Neuronal stem cell (in vitro differentiated cells): ENCODE data around the gene AGAP1.

Experiments
- DNase-seq: peaks from one replicate; pipeline ENCODE4 v3.0.0-alpha.2; 2013; ENCODE audit warnings: low spot score
- H2AFZ ChIP-seq: one replicate; pipeline ENCODE4 v1.6.1; 2013; ENCODE audit warnings: mild to moderate bottlenecking, low read length, inconsistent platforms
- H2AK5ac ChIP-seq: 2 replicates; pipeline ENCODE4 v1.6.1; 2013; ENCODE audit warnings: low read depth, mild to moderate bottlenecking, inconsistent platforms, low read length, moderate library complexity, mixed read lengths
- H2BK120ac ChIP-seq: 2 replicates; pipeline ENCODE4 v1.6.1; 2013; ENCODE audit warnings: low read depth, mild to moderate bottlenecking, inconsistent platforms, low read length, moderate library complexity, mixed read lengths
- H2BK12ac ChIP-seq: one replicate; pipeline ENCODE4 v1.6.1; 2013; ENCODE audit warnings: low read length, inconsistent platforms
- H2BK15ac ChIP-seq: 2 replicates; pipeline ENCODE4 v1.6.1; 2013; ENCODE audit warnings: mild to moderate bottlenecking, low read length, inconsistent platforms, mixed read lengths
- H2BK5ac ChIP-seq: one replicate; pipeline ENCODE4 v1.6.1; 2013; ENCODE audit warnings: inconsistent platforms, mild to moderate bottlenecking, low read length, moderate library complexity
- H3K14ac ChIP-seq: one replicate; pipeline ENCODE4 v1.6.1; 2013; ENCODE audit warnings: low read length, inconsistent platforms
- H3K18ac ChIP-seq: 2 replicates; pipeline ENCODE4 v1.6.1; 2013; ENCODE audit warnings: low read length, inconsistent platforms
- H3K23ac ChIP-seq: 2 replicates; pipeline ENCODE4 v1.6.1; 2013; ENCODE audit warnings: low read depth, mild to moderate bottlenecking, mixed read lengths, low read length, inconsistent platforms; ENCODE audit not compliant: poor library complexity
- H3K27ac ChIP-seq: replicated peaks from 3 replicates; pipeline ENCODE4 v1.5.1; 2013; ENCODE audit warnings: low read length, inconsistent platforms
- H3K27me3 ChIP-seq, 3 experiments: 2 replicates each; pipeline ENCODE4 v1.6.1; 2013; ENCODE audit warnings: low read length in 3 of 3, mild to moderate bottlenecking in 2 of 3, inconsistent platforms in 1 of 3, low read depth in 1 of 3, mixed read lengths in 1 of 3, moderate library complexity in 1 of 3; ENCODE audit not compliant: control insufficient read depth in 3 of 3, insufficient read depth in 3 of 3
- H3K36me3 ChIP-seq, 2 donors: replicated peaks in 1 of 2; 2 replicates each; pipeline ENCODE4 v1.6.1; 2013; ENCODE audit warnings: low read length in 2 of 2; ENCODE audit not compliant: control insufficient read depth in 2 of 2, insufficient read depth in 2 of 2
- H3K4ac ChIP-seq: 2 replicates; pipeline ENCODE4 v1.6.1; 2013; ENCODE audit warnings: inconsistent platforms, mild to moderate bottlenecking, low read length, moderate library complexity
- H3K4me1 ChIP-seq, 2 donors: 1 replicate in 1 of 2; 2 replicates in 1 of 2; pipeline ENCODE4 v1.6.1; 2013; ENCODE audit warnings: low read length in 2 of 2, low read depth in 1 of 2; ENCODE audit not compliant: control insufficient read depth in 2 of 2, insufficient read depth in 1 of 2
- H3K4me2 ChIP-seq: one replicate; pipeline ENCODE4 v1.6.1; 2013; ENCODE audit warnings: mild to moderate bottlenecking, low read length, inconsistent platforms; ENCODE audit not compliant: insufficient read depth, poor library complexity, severe bottlenecking
- H3K4me3 ChIP-seq, 2 donors: 2 replicates each; pipeline ENCODE4 v1.5.1; 2013; ENCODE audit warnings: low read length in 2 of 2, mild to moderate bottlenecking in 2 of 2, inconsistent platforms in 1 of 2, moderate library complexity in 1 of 2
- H3K79me1 ChIP-seq: one replicate; pipeline ENCODE4 v1.6.1; 2013; ENCODE audit warnings: low read depth, mild to moderate bottlenecking, inconsistent platforms, low read length, moderate library complexity
- H3K9ac ChIP-seq: one replicate; pipeline ENCODE4 v1.6.1; 2013; ENCODE audit warnings: mild to moderate bottlenecking, low read depth, low read length, inconsistent platforms; ENCODE audit not compliant: poor library complexity
- H3K9me3 ChIP-seq, 2 donors: replicated peaks in 1 of 2; 2 replicates each; pipeline versions ENCODE3 to v1.6.1; 2013; ENCODE audit warnings: low read length in 2 of 2, mild to moderate bottlenecking in 2 of 2, inconsistent platforms in 1 of 2, low read depth in 1 of 2, mixed read lengths in 1 of 2, moderate library complexity in 1 of 2; ENCODE audit not compliant: control insufficient read depth in 2 of 2, insufficient read depth in 1 of 2
- H4K8ac ChIP-seq: one replicate; pipeline ENCODE4 v1.6.1; 2013; ENCODE audit warnings: low read depth, mild to moderate bottlenecking, inconsistent platforms, low read length, moderate library complexity
- H4K91ac ChIP-seq: one replicate; pipeline ENCODE4 v1.6.1; 2013; ENCODE audit warnings: low read length, low read depth, mild to moderate bottlenecking, inconsistent platforms; ENCODE audit not compliant: poor library complexity
- WGBS, 2 donors: extraction: QIAGEN DNeasy Blood & Tissue Kit; methylation state at CpG; one replicate each; pipeline ENCODE4 v1.1.7; 2013; ENCODE audit warnings: missing lambda C conversion rate in 2 of 2, mixed read lengths in 1 of 2; ENCODE audit not compliant: insufficient read length in 2 of 2, insufficient replicate concordance in 1 of 2; ENCODE audit errors: extremely low coverage in 2 of 2; 5-methylcytosine and 5-hydroxymethylcytosine counted together

Gene AGAP1

DNA sequence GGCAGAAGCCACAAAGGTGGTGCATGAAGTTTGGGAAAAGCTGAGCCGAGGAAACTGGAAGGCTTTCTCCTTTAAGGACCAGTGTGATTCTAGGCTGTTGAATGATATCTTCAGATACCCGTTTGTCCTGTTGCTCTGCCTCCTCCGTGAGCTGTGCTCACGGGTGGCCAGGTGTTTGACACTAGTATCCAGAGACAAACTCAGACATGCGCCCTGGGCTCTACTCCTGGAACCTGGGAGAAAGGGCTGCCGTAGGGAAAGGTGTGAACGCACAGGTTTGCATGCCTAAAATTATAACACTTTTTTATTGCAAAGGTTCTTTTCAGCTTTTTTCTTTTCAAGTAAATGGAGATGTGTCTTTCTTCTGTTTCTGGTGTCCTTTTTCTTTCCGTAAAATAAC, 81.6 kb downstream of the AGAP1 start:
- no peak overlapping the region for H4K91ac ChIP-seq
- peaks cover 26 to 28% of the 10 kb centered on the region in 2 donors for H3K4me1 ChIP-seq
- no CpG with 5 or more reads among the region's 8 CpGs for WGBS, 2 donors
- H2BK5ac ChIP-seq: no peak overlapping the region
- H4K8ac ChIP-seq: no peak overlapping the region
- no peak overlapping the region for H2BK15ac ChIP-seq
- no peak overlapping the region for H2BK120ac ChIP-seq
- no peak overlapping the region for H3K4ac ChIP-seq
- no peak overlapping the region for H3K4me2 ChIP-seq
- no peaks in the 10 kb centered on the region for H3K9me3 ChIP-seq
- no peak overlapping the region for H3K27ac ChIP-seq
- no peak overlapping the region for H3K23ac ChIP-seq
- H3K14ac ChIP-seq: no peak overlapping the region
- no peak overlapping the region for H3K18ac ChIP-seq
- no peak for DNase-seq
- no peak overlapping the region for H3K4me3 ChIP-seq
- H2AFZ ChIP-seq: no peak overlapping the region
- H3K9ac ChIP-seq: no peak overlapping the region
- peaks cover 0 to 2% (median 0%) of the 10 kb centered on the region in 3 experiments for H3K27me3 ChIP-seq
- H2AK5ac ChIP-seq: no peak overlapping the region
- peaks cover 8% of the 10 kb centered on the region for H3K79me1 ChIP-seq
- no peak overlapping the region for H2BK12ac ChIP-seq
- H3K36me3 ChIP-seq: no peaks in the 10 kb centered on the region

DNA sequence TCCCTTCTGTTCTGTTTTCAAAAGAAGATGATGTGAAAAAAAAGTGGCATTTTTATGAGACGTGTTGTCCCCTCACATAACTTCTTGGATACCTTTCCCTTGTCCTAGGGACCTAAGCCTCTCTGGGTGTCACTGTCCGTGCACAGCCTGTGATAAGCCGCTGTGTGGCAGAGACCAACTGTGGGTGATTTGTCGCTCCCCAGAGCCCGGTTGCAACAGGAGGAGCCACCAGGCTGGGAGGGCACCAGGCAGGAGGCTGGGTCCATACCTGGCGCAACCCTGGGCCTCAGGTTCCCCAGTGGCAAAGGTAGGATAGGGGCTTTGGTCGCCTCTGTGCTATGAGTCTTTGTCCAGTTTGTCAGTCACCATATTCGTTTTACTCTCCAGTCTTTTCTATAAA, 82.1 kb downstream of the AGAP1 start:
- WGBS, 2 donors: no CpG with 5 or more reads among the region's 8 CpGs
- peaks cover 8% of the 10 kb centered on the region for H3K79me1 ChIP-seq
- no peak for DNase-seq

DNA sequence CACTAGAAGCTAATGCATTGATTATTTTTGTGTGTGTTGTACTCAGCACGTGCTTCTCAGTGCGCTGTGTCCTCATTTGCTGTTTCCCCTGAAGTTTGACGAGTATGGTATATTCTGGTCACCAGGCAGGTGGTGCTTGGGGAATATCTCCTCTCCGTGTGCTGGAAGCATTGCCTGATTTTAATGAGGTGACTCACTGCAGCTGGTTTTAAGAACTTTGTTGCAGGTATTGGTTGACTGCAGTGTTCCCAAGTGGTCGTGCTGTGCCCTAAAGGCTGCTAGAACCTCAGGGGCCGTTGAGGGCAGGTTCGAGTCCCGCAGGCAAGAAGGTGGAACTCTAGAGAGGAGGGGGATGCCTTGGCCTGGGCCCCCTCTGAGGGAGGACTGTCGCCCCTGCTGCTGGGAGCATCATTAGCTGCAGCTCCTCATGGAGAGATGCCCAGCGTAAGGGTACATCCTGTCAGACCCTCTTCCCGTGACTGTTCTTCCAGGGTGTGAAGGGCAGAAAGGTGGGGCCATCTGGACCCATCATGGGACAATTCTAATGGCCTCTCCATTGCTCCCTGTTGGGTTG, 82.6 kb downstream of the AGAP1 start:
- H2BK12ac ChIP-seq: peak overlapping the region; percentile 59
- no peak overlapping the region for H2BK120ac ChIP-seq
- H4K91ac ChIP-seq: no peak overlapping the region
- H2BK15ac ChIP-seq: no peak overlapping the region
- no peak overlapping the region for H2BK5ac ChIP-seq
- no peaks in the 10 kb centered on the region for H3K36me3 ChIP-seq
- H3K27ac ChIP-seq: no peak overlapping the region
- peak overlapping the region; percentile 10 for H2AK5ac ChIP-seq
- H3K9me3 ChIP-seq: no peaks in the 10 kb centered on the region
- no peak overlapping the region for H3K4me3 ChIP-seq
- peaks cover 8% of the 10 kb centered on the region for H3K79me1 ChIP-seq
- no peak overlapping the region for H2AFZ ChIP-seq
- H3K4me2 ChIP-seq: no peak overlapping the region
- peaks cover 0 to 2% (median 0%) of the 10 kb centered on the region in 3 experiments for H3K27me3 ChIP-seq
- H3K4ac ChIP-seq: no peak overlapping the region
- no peak overlapping the region for H3K23ac ChIP-seq
- no peak for DNase-seq
- H3K4me1 ChIP-seq: peaks cover 26 to 28% of the 10 kb centered on the region in 2 donors
- H3K18ac ChIP-seq: peak overlapping the region; percentile 24
- H4K8ac ChIP-seq: no peak overlapping the region
- no peak overlapping the region for H3K9ac ChIP-seq
- WGBS, 2 donors: no CpG with 5 or more reads among the region's 11 CpGs
- no peak overlapping the region for H3K14ac ChIP-seq

More for the DNA sequence above, 82.1 kb downstream of the AGAP1 start:
- Histone ChIP-seq H2BK15ac (no peak overlapping the region), H3K4me1 (peaks cover 26 to 28% of the 10 kb centered on the region in 2 donors), H2BK12ac (no peak overlapping the region), H3K9me3 (no peaks in the 10 kb centered on the region), H3K27me3 (peaks cover 0 to 2% (median 0%) of the 10 kb centered on the region in 3 experiments), H2AK5ac (no peak overlapping the region), H3K36me3 (no peaks in the 10 kb centered on the region), H3K4ac (no peak overlapping the region), H4K91ac (no peak overlapping the region), H3K18ac (peak overlapping the region; percentile 57), H3K27ac (no peak overlapping the region), H3K4me3 (no peak overlapping the region), H4K8ac (no peak overlapping the region), H3K9ac (no peak overlapping the region), H3K23ac (no peak overlapping the region), H2BK120ac (no peak overlapping the region), H2BK5ac (no peak overlapping the region), H3K14ac (no peak overlapping the region), H2AFZ (no peak overlapping the region), H3K4me2 (no peak overlapping the region)

DNA sequence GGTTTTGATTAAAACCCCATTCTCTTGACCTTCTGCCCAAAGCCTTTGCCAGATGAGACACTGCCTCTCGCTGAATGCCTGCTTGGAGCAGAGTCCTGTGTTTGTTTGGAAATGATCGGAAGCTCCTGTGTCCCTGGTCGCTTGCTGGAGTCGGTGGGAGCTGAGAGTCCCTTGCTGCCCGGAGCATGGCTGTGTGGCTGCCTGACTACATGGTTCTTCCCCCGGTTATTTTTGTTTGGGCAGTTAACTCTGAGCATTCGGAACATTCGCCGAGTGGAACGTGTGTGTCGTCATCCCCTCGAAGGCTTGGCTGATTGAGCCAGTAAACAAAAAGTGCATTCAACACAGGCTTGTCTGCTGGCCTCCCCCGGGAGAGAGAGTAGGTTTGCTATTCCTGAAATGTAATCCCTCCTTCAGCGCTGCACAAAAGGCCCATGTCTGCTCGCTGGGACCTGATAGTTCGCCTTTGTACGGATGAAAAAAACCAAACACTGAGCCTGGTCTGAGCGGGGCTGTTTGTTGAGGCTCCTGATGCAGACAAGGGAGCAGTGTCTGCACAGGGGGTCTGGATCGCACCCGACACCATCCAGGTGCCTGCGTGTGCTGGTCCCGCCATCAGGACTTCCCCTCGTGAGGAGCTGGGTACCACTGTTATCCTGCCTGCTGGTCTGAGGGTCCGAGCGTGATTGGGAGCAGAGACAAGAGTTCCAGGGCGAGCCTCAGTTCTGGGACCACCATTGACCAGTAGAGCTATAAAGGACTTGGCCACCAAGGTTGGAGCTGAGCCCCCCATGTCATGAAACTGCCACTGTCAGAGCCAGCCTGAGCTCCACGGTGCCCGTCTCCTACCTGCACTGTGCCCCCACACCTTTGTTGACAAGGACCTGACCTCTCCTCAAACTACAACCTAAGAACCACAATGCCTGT, 83.8 kb downstream of the AGAP1 start:
- Histone ChIP-seq H3K27ac (peak overlapping the region; percentile 70), H2AK5ac (peak overlapping the region; percentile 85), H4K8ac (no peak overlapping the region), H2BK120ac (peak overlapping the region; percentile 4), H3K23ac (no peak overlapping the region), H3K9me3 (peaks cover 0 to 2% of the 10 kb centered on the region in 2 donors), H2AFZ (peak overlapping the region; percentile 61), H3K4ac (no peak overlapping the region), H2BK5ac (no peak overlapping the region), H3K18ac (peak overlapping the region; percentile 89), H3K36me3 (no peaks in the 10 kb centered on the region), H3K9ac (peak overlapping the region; percentile 84), H3K14ac (no peak overlapping the region), H4K91ac (no peak overlapping the region), H3K4me3 (peak overlapping the region in 1 of 2 donors; percentile 32), H3K4me1 (peaks cover 29 to 32% of the 10 kb centered on the region in 2 donors), H3K4me2 (peak overlapping the region; percentile 44), H2BK12ac (no peak overlapping the region), H3K27me3 (peaks cover 0 to under 1% (median 0%) of the 10 kb centered on the region in 3 experiments), H2BK15ac (no peak overlapping the region), H3K79me1 (peaks cover 9% of the 10 kb centered on the region)
- no CpG with 5 or more reads among the region's 28 CpGs for WGBS, 2 donors
- peak; percentile 72 for DNase-seq
